ENCODE results near the gene CAMK2D. TPM values are rescaled to one million over a fixed set of nuclear protein-coding genes. Genes with fewer than 3 reads are reported as not detected.

CAMK2D gene
- total and polyA plus RNA-seq, 8 donors = 4.0 to 23.1 (median 9.8) TPM

DNA sequence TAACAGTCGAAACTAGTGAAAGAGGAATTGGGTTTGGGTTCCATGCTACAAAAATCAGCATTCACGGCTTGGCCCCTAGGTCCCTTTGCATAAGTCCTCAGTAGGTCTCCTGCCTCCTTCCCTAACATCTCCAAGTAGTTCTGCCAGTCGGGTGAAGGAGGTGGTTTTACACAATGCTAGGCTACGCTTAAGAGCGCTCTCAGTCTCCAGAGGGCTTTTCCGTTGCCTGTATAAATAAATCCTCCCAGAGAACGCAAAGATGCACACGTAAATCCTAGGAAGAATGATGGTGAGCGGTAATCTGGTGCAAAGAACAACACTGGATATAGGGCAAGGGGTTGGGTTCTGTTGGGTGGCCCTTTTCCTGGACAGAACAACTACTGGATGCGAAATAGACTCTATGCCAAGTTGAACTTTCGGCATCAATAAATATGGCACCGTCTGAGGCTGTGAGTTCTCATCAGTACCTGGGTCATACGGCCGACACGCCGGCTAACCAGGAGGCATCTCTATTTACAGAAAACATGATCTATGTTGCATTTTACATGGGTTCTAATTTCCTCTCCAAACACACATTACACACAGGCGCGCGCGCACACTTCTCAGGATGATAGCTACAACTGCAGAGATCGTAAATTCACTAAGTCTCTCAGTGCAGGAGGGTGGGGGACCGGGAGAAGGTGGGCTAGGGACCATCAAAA, 1.3 kb downstream of the CAMK2D start:
- peak overlapping the region; percentile 49 to 67 (median 60) for H3K4me3 ChIP-seq
- peak in 2 of 4 donors; percentile 2 to 3 for ATAC-seq
- 1 to 3% methylated on average over 22 of the region's 22 CpGs for WGBS, 2 donors
- no peaks in the 10 kb centered on the region for H3K27me3 ChIP-seq
- no peaks in the 10 kb centered on the region for H3K36me3 ChIP-seq
- H3K4me1 ChIP-seq = peaks cover 0 to 21% (median 14%) of the 10 kb centered on the region in 3 donors
- FAIRE-seq = no peak
- H3K9me3 ChIP-seq = no peaks in the 10 kb centered on the region
- H3K27ac ChIP-seq = peak overlapping the region; percentile 95 to 99 (median 96)
- intact Hi-C loops (cut with DNase I) = no loop called here
- no peak for TF ChIP-seq CTCF (IDR thresholded peaks at IDR 0.05)
- peak in 5 of 6 donors; percentile 11 to 70 (median 33) for DNase-seq

DNA sequence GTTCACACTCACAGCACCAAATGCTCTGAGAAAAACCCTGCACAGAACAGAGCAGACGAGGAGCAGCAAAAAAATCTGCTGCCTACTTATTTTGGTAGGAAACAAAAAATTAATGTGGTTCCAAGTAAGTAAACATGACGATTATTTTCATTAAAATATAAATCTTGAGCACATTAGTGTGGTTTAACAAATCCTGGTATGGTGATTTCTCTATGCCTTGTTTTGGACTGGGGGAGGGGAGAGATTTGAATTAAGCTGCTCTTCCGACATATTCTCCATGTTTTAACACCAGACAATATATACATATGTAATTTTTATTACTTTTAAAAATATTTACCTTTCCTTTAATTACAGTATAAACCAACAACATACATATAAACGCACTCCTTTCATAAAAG, 1.8 kb downstream of the CAMK2D start:
- ATAC-seq = no peak
- no peak for FAIRE-seq
- TF ChIP-seq CTCF (IDR thresholded peaks at IDR 0.05) = no peak
- Histone ChIP-seq H3K4me3 (peak overlapping the region; percentile 49 to 67 (median 60)), H3K9me3 (no peaks in the 10 kb centered on the region), H3K4me1 (peaks cover 0 to 21% (median 14%) of the 10 kb centered on the region in 3 donors), H3K36me3 (no peaks in the 10 kb centered on the region), H3K27ac (peak overlapping the region in 2 of 4 donors; percentile 95 to 99), H3K27me3 (no peaks in the 10 kb centered on the region)
- DNase-seq = no peak
- intact Hi-C loops (cut with DNase I) = no loop called here
- 8 to 9% methylated on average over 4 of the region's 4 CpGs for WGBS, 2 donors

DNA sequence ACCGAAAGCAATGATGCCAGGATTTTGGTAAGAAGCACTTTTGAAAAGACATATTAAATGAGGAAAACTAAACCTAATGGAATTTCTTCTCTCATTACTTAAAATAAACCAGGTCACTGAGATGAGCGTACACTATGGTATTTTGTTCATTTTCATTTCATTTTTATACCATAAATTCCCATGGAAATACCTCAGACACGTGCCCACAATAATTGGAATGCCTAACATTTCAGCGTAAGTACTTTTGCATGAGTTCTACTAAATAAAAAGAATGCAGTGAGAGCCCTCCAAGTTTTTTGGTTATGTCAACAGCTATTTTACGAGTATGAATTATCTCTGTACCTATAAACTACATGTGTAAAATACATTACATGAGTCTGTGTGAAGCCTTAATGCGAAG, 3.2 kb downstream of the CAMK2D start:
- Histone ChIP-seq H3K4me3 (no peak overlapping the region), H3K27me3 (no peaks in the 10 kb centered on the region), H3K27ac (no peak overlapping the region), H3K9me3 (no peaks in the 10 kb centered on the region), H3K4me1 (peaks cover 0 to 21% (median 10%) of the 10 kb centered on the region in 3 donors), H3K36me3 (no peaks in the 10 kb centered on the region)
- TF ChIP-seq CTCF (IDR thresholded peaks at IDR 0.05) = no peak
- intact Hi-C loops (cut with DNase I) = no loop called here
- FAIRE-seq (peak; percentile 59), ATAC-seq (no peak), DNase-seq (no peak)
- 88 to 92% methylated on average over 6 of the region's 6 CpGs for WGBS, 2 donors

- no peak for DNase-seq
- intact Hi-C loops (cut with DNase I) = no loop called here
- H3K27me3 ChIP-seq = no peaks in the 10 kb centered on the region
- 92 to 95% methylated on average over 3 of the region's 3 CpGs for WGBS, 2 donors
- FAIRE-seq = no peak
- TF ChIP-seq CTCF (IDR thresholded peaks at IDR 0.05) = no peak
- H3K27ac ChIP-seq = no peak overlapping the region
- no peaks in the 10 kb centered on the region for H3K36me3 ChIP-seq
- H3K4me3 ChIP-seq = no peak overlapping the region
- no peak for ATAC-seq
- peaks cover 0 to 21% (median 7%) of the 10 kb centered on the region in 3 donors for H3K4me1 ChIP-seq
- no peaks in the 10 kb centered on the region for H3K9me3 ChIP-seq
Measured at GRCh38 chr4:113757486-113757885, 4.1 kb downstream of the CAMK2D start.

DNA sequence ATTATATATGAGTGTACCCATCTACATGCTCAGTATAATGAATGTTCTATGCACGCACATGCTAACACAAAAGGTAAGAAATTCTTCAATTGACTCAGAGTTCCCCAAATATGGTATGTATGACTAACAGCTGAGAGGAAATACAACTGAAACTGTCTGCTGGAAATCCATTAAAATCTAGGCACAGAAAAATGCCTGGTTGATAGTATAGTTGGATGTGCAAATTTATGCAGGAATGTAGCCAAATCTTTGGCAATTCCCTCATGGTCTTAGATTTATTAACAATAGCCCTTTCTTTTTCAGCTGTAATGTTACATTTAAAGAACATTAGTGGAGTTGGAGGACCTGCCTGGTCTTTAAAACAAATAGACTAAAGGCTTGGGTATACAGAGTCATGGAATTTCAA, 5.5 kb downstream of the CAMK2D start:
- H3K27me3 ChIP-seq = no peaks in the 10 kb centered on the region
- DNase-seq = no peak
- 94 to 99% methylated on average over 1 of the region's 1 CpG for WGBS, 2 donors
- no peak overlapping the region for H3K4me3 ChIP-seq
- no peak for FAIRE-seq
- no peak for ATAC-seq
- no peaks in the 10 kb centered on the region for H3K9me3 ChIP-seq
- H3K27ac ChIP-seq = no peak overlapping the region
- TF ChIP-seq CTCF (IDR thresholded peaks at IDR 0.05) = no peak
- intact Hi-C loops (cut with DNase I) = no loop called here
- H3K36me3 ChIP-seq = no peaks in the 10 kb centered on the region
- peaks cover 0 to 21% (median 7%) of the 10 kb centered on the region in 3 donors for H3K4me1 ChIP-seq
